ENCODE results near the gene LCAT.

Gene LCAT

DNA sequence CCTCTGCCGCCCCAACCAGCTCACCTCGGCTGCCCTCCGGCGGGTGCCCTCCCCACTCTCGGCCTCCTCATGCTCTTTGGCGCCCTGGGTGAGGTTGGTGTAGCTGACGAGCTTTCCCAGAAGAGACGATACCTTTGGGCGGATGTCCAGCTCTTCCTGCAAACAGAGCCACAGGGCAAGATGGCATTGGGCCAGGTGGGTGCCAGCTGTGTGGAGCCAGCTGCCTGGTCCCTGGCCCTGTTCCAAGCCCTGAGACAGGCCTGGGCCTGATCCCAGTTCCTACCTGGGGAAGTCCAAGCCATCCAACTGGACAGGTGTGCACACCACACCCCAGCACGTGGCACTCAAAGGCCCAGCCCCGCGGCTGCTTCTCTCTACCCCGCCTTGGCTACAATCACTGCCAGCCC is 17.6 kb upstream of the LCAT start:
- Histone ChIP-seq H3K9me3 (no peaks in the 10 kb centered on the region), H3K4me3 (ENCODE audit: low read depth in 1 of 2, low read length in 1 of 2) (no peak overlapping the region), H3K27me3 (peaks cover 3% of the 10 kb centered on the region), H3K4me1 (ENCODE audit: control insufficient read depth in 1 of 2, insufficient read depth in 1 of 2, low read depth in 1 of 2, low read length in 1 of 2) (peaks cover 0 to 1% of the 10 kb centered on the region in 2 experiments), H3K36me3 (peaks cover 10% of the 10 kb centered on the region), H3K27ac (no peak overlapping the region)
- TF ChIP-seq, protein P1, sequence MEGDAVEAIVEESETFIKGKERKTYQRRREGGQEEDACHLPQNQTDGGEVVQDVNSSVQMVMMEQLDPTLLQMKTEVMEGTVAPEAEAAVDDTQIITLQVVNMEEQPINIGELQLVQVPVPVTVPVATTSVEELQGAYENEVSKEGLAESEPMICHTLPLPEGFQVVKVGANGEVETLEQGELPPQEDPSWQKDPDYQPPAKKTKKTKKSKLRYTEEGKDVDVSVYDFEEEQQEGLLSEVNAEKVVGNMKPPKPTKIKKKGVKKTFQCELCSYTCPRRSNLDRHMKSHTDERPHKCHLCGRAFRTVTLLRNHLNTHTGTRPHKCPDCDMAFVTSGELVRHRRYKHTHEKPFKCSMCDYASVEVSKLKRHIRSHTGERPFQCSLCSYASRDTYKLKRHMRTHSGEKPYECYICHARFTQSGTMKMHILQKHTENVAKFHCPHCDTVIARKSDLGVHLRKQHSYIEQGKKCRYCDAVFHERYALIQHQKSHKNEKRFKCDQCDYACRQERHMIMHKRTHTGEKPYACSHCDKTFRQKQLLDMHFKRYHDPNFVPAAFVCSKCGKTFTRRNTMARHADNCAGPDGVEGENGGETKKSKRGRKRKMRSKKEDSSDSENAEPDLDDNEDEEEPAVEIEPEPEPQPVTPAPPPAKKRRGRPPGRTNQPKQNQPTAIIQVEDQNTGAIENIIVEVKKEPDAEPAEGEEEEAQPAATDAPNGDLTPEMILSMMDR (IDR thresholded peaks at IDR 0.05), result no peak

DNA sequence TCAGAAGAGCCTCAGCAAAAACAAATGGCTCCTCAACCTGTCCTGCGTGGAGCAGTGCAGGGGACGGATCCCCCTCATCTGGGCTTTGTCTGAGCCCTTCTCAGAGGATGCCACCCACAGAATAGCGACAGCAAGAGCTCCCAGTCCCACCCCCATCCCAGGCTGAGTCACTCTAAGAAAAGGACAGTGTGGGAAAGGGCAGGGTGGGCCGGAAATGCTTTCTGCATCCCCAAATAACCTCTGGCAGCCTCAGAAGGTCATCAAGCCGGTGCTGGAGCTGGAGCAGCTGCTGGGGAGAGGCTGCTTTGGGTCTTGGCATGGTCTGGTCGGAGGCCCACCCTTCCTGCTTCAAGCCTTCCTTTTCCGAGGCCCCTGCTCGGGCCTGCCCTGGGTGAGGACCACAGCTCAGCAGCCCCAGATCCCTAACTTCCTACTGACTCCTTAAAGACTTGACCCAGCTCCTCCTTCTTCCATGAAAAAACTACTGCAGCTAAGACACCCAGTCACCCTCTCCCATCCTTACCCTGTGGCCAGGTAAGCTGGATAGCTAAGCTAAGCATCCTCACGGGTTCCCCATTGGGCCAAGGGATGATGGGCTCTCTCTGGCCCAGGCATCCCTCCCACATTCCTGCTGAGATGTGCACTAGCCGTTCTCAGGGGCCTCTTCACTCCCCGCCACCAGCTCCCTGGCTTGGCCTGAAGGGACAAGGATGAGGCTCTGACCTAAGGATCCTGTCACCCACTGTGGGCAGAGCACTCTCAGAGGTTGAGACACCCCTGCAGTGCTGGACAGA is 15.8 kb upstream of the LCAT start:
- Histone ChIP-seq H3K36me3 (peaks cover 15% of the 10 kb centered on the region), H3K27me3 (no peaks in the 10 kb centered on the region), H3K27ac (no peak overlapping the region), H3K4me3 (ENCODE audit: low read depth in 1 of 2, low read length in 1 of 2) (no peak overlapping the region), H3K9me3 (no peaks in the 10 kb centered on the region), H3K4me1 (ENCODE audit: control insufficient read depth in 1 of 2, insufficient read depth in 1 of 2, low read depth in 1 of 2, low read length in 1 of 2) (no peaks in the 10 kb centered on the region)
- TF ChIP-seq, protein P1 (IDR thresholded peaks at IDR 0.05), result no peak

DNA sequence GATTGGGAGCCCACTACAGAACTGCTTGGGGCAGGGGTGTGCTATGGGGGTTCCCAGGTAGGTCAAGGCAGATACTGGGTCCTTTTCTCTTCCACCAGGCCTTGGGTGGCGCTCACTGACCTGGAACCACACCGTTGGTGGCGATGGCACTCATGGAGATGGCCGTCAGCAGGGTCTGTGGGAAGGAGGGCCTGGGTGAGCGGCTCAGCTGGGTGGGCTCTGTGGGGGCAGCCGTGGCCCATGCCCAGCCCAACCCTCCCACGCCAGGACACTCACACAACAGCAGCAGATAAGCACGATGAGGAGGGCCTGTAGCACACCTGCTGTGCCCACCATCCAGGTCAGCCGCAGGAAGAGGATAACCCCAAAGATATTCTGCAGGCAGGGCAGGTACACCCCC is 13.7 kb upstream of the LCAT start:
- no peaks in the 10 kb centered on the region for H3K9me3 ChIP-seq
- TF ChIP-seq, protein P1 (IDR thresholded peaks at IDR 0.05), result no peak
- H3K27ac ChIP-seq, result no peak overlapping the region
- H3K27me3 ChIP-seq, result no peaks in the 10 kb centered on the region
- H3K4me3 ChIP-seq (ENCODE audit: low read depth in 1 of 2, low read length in 1 of 2), result no peak overlapping the region
- no peaks in the 10 kb centered on the region for H3K4me1 ChIP-seq (ENCODE audit: control insufficient read depth in 1 of 2, insufficient read depth in 1 of 2, low read depth in 1 of 2, low read length in 1 of 2)
- peaks cover 16% of the 10 kb centered on the region for H3K36me3 ChIP-seq

DNA sequence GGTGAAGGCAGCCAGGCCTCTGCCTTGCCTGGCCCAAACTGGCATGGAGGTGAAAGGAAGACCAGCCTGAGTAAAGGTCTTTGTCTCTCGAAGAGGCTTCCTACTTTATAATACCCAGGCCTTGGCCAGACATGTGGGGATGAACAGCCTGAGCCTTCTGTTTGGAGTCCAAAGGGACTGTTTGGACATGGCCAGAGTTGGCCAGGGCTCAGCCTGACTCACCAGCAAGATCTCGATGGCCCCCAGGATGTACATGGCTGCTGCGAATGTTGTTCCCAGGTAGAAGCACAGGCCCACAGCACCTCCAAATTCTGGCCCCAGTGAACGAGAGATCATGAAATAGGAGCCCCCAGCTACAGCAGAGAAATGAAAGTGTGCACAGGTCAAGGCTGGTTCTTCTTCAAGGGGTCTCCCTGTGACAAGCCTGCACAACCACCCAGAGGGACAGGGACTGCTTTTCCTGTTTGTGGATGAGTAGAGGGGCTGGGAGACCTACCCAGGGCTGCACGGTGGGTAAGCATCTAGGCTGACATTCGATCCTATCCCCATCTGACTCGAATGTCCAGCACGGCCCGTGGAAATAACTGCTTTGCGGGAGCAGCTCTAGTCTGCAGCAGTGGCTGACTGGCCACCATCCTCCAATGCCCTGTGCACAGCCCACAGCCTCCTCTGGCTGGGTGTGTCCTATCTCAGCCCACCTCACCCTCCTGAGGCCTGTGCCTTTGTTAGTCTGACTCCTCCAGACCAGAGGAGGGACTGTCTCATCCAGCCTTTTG is 10.7 kb upstream of the LCAT start:
- Histone ChIP-seq H3K4me3 (ENCODE audit: low read depth in 1 of 2, low read length in 1 of 2) (no peak overlapping the region), H3K4me1 (ENCODE audit: control insufficient read depth in 1 of 2, insufficient read depth in 1 of 2, low read depth in 1 of 2, low read length in 1 of 2) (no peaks in the 10 kb centered on the region), H3K27ac (no peak overlapping the region), H3K36me3 (peaks cover 34% of the 10 kb centered on the region), H3K27me3 (no peaks in the 10 kb centered on the region), H3K9me3 (no peaks in the 10 kb centered on the region)
- TF ChIP-seq, protein P1 (IDR thresholded peaks at IDR 0.05), result no peak

DNA sequence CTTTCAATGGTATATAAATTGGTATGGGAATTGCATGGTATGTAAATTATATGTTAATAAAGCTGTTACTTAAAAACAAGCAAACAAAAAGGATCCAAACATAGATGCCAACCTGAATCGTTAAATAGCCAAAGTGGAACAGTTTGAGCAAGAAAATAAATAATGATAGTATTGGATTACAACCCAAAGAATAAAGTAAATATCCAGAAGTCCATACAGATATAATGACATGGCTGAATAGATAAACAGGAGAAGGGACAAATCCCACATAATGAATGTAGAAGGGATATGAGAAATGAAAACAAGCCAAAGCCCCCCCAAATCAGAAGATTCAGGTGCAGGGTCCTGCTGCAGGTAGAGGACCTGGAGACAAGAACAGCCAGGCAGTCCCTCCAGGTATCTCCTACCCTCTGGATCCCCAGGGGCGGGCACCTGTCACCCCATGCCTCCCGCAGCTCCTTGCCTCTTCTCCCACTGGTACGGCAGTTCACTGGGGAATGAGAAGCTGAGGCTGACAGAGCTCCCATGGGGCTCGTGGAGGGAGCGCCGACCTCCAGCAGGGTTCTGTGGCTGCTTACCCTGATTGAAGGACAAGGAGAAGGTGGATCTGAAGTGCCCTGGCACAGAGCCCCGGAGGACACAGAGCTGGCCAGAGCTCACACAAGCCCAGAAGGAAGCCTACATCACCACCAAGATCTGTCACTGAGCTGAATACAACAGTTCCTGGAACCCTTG is 9.9 kb upstream of the LCAT start:
- Histone ChIP-seq H3K4me1 (ENCODE audit: control insufficient read depth in 1 of 2, insufficient read depth in 1 of 2, low read depth in 1 of 2, low read length in 1 of 2) (no peaks in the 10 kb centered on the region), H3K9me3 (no peaks in the 10 kb centered on the region), H3K27ac (no peak overlapping the region), H3K4me3 (ENCODE audit: low read depth in 1 of 2, low read length in 1 of 2) (no peak overlapping the region), H3K36me3 (peaks cover 34% of the 10 kb centered on the region), H3K27me3 (no peaks in the 10 kb centered on the region)
- TF ChIP-seq, protein P1 (IDR thresholded peaks at IDR 0.05), result no peak
